HG03457 (cell line): ENCODE data around the gene MSL3B.
A peak's percentile ranks its signal among the peaks of the same experiment; 100 is the strongest.
"Not testable (repeated sequence)": the region's sequence is repeated elsewhere in the genome, so short reads cannot be mapped to it uniquely, and the experiment has no call there.

Source experiments
- ATAC-seq: cut with Tn5 transposase; IDR thresholded peaks from one replicate; pipeline ENCODE4 v1.9.1; 2021; ENCODE audit warnings: moderate number of reproducible peaks; ENCODE audit not compliant: unreplicated experiment

MSL3B gene

DNA sequence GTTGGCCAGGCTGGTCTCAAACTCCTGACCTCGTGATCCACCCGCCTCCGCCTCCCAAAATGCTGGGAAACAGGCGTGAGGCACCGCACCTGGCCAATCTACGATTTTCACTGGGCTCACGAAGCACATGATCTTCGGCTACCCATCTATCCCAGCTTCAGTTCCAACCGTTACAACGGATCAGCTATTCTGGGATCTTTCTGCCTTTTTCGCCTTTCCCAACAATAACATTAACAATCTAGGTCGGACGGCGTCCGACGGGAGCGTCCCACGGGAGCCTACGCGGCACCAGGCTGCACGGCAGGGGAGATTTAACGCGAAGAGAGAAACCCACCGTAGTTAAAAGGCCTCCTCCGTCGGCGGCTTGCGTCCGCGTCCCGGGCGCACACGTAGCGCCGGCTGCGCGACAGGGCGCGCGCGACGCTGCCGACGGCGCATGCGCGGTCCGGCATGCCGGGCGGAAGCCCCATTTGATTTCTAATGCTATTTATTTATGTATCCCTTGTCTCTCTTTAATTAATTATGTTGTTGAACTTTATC is at the start of gene MSL3B:
TSS of gene MSL3B (minus strand) at position 394 of the 540 bp plus-strand sequence.
- ATAC-seq = no peak

DNA sequence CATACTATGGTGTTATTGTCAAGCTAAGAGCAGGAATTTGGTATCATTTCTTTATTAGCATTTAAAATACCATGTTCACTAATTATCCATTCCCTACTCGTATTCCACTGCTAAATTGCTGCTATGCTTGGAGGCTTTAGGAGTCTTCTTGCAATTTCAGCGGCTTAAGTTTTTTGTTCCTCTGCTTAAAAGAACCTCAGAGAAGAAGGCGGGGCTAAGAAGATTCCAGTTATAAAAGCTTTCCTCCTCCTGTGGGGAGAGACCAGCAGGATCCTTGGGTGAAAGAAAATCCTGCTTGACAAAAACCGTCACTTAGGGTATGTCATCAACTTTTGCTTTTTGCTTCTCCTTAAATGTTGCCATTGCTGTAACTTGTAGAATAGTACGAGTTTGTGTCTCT is 48.9 kb upstream of the MSL3B start, which contains the start of gene TRPM8:
TSS of gene TRPM8 (plus strand) at position 258 of the 400 bp plus-strand sequence. CDS start 9,165 bp downstream, outside the sequence.
- no peak for ATAC-seq

DNA sequence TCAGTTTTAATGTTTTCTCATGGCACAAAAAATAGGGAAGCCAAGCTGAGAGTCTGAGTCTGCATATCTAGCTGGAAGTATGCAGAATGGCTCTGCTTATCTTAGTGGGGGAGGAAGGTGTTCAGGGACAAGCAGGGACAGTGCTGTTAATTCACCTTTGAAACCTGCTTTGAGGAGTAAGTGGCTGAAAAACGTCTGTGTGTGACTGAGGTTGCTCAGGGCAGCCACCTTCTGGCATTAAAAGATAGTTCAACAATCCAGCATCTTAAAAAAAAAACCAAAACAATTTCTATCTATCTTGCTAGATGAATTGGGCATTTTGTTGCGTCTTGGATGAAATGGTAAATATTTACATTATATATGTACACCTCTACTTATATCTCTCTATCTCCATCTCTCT is 46.9 kb upstream of the MSL3B start:
- no peak for ATAC-seq

DNA sequence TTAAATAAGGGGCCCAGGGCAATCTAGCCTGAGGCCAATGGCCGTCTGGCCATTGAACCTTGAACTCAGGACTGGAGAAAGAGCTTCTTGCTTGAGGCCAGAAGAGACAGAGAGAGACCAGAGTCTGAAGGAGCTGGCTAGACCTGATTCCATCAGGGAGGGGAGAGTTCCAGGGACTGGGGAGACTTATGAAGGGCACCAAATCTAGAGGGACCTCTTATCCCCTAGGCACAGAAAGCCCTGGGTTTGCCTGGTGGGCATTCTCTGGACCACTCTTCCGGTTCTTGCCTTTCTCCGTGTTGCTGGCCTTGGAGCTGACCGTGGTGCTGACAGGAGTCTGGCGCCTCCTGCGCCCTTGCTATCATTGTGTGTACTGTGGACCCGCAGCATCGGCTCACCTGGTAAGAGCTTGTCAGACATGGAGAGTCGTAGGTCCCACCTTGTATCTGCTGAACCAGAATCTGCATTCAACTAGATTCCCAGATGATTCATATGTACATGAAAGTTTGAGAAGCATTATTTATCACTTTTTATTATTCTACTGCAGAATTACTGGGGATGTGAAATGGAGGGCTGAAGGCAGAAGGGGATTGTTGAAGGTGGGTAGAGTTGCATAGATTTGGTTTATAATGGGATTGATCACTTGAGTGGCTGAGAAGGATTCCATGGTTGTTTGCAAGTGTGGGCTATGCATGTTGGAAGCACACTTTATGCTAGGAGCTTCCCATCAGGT is 44.7 kb upstream of the MSL3B start:
- ATAC-seq = no peak

DNA sequence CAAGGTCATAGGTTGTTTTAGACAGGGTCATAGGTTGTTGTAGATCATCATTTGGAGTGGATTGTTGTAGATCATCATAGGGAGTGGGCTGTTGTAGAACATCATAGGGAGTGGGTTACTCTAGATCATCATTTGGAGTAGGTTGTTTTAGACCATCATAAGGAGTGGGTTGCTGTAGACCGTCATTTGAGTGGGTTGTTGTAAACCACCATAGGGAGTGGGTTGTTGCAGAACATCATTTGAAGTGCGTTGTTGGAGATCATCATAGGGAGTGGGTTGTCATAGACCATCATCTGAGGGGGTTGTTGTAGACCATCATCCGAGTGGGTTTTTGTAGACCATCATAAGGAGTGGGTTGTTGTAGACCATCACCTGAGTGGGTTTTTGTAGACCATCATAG is 39.4 kb upstream of the MSL3B start:
- ATAC-seq = no peak

DNA sequence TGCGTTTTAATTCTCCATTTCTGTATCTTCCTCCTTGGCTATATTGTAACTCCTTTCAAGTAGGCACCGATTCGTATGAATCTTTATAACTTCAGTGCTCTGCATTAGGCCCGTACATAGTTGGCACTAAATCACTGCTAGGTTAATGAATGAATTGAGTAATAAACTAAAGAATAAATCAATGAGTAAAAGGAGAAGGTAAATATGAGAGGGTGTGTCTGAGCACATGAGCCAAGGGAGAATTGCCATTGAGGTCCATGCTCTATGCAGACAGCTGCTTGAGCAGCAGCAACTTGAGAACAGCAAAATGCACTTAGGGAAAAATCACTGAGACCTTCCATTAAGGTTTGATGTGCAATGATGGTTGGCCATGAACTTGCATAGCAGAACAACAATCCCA is 37.8 kb upstream of the MSL3B start:
- ATAC-seq = no peak

DNA sequence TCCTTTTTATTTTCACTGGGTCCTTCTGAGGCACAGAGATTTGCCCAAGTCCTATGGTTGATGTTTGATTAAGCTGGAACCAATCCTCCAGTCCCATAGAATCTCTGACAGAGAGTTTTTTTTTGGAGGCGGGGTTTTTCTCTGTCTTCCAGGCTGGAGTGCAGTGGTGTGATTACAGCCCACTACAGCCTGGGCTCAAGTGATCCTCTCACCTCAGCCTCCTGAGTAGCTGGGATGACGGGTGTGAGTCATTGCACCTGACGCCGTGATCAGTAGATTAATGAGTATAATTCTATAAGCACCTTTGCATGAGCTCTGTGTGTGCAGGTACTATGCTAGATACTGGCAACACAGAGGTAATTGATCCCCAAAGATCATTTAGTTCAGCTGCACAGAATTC is 33.7 kb upstream of the MSL3B start:
- ATAC-seq = no peak

DNA sequence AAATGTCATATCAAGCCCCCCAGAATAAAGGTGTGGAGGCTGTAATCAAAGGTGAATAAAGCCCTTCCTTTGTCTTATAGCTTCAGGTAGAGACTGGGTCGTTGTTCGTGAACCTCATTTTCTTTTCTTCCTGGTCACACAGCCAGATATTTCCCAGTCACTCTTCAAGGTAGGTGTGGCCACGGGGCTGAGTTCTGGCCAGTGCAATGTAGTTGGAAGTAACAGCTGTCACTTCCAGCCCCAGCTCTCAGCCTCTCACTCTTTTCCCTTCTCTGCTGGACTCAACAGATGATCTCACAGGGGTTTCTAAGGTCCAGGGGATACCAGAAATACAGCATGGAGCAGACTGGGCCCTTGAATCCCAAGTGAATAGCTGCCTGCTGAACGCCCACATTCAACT is 33.2 kb upstream of the MSL3B start:
- no peak for ATAC-seq

DNA sequence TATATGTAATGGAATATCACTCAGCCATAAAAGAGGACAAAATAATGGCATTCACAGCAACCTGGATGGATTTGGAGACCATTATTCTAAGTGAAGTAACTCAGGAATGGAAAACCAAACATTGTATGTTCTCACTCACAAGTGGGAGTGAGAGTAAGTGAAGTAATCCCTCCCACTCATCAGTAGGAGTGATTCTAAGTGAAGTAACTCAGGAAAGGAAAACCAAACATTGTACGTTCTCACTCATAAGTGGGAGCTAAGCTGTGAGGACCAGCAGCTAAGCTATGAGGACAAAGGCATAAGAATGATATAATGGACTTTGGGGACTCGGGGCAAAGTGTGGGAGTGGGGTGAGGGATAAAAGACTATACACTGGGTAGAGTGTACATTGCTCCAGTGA is 28.1 kb upstream of the MSL3B start:
- ATAC-seq = not testable (repeated sequence)

DNA sequence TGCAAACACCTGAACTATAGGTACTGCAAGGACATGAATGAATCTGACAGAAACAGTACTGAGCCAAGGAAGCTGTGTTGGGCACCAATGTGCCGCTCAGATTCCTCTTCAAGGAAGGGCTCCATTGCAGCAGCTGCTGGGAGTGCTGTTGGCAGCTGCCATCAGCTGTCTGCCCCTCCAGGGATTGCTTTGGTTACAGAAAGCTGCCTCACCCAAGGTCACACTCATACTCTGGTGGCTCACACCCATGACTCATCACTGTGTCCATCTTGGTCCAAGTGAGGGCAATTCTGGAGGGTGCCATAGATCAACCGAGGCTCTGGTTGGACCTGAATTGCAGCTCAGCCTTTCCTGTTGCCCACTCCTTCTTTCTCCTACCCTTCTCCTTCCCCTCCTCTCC is 24.6 kb upstream of the MSL3B start:
- no peak for ATAC-seq

DNA sequence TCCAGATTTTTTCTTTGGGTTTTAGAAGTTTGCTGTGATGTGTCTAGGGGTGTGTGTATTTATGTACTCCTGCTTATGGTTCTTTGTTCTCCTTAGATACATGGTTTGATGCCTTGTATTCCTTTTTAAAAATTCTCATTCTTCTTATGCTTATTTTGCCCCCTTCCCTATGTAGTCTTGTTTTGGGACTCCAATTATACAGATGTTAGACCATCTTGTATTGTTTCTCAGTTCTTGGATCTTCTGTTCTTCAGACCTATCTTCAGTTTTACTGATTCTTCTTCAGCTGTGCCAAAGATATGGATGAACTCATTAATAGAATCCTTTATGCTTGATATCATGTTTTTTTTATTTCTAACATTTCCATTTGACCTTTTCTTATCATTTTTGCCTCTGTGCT is 14.2 kb upstream of the MSL3B start:
- no peak for ATAC-seq

DNA sequence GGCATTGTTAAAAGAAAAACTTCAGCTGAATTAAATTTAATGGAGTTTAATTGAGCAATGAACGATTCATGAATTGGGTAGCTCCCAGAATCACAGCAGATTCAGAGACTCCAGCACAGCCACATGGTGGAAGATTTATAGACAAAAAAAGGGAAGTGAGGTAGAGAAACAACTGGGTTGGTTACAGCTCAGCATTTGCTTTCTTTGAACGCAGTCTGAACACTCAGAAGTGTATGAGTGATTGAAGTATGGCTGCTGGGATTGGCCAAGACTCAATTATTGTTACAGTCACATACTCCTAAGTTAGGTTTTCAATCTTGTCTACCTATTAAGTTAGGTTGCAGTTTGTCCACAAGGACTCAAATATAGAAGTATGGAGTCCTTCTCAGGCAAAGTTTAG is 3.9 kb upstream of the MSL3B start:
- not testable (repeated sequence) for ATAC-seq

DNA sequence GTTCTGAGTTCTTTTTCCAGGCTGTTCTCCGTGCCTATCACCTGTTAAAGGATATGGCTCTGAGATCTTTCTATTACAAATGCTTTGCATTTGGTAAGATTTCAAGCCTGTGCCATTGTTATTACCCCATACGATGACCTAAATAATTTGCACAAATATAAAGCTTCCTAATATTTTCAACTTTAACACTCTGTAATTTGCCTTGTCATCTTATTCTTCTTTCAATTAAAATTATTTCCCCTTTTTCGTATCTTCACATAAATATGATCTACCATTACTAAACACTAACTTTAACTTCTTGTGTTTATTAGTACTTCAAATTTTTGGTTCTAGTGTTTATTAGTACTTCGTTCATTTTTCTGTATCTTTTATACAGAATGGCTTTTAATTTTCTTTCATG is 3.2 kb upstream of the MSL3B start:
- no peak for ATAC-seq

DNA sequence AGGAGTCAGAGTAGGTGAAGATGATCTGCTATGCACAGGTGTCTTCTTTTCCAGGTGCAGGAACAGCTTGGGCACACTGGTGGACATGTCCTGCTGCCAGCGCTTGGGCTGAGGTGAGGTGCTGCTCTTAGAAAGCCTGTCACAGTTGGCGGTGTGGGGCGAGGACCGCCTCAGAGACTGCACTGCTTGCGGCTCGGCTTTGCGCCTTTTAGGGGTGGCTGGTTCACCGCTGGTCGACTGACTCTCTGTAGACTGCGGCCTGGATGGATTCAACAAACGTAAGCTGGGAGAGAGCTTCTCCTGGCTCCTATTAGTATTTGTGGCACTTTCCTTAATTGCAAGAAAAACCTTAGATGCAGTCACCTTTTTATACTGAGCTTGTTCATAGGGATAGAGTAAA is 1.7 kb downstream of the MSL3B start:
- ATAC-seq = no peak

DNA sequence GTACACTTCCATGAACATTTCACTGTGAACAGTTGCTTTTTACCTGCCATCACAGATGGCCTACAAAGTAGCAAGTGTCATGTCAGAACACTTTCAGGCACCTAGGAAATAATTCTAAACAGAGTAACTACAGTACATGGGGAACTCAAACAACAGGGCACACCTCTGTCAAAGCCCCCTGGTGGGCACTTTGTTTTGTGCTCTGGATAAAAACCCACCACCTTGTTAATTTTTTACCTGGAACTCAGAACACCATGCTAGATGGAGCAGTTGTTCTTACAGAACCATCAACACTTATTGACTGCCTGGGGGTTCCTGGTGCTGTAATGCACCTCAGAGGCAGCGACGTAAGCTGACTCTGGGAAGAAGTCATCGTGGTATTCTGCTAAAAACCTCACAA is 2.3 kb downstream of the MSL3B start:
- no peak for ATAC-seq

DNA sequence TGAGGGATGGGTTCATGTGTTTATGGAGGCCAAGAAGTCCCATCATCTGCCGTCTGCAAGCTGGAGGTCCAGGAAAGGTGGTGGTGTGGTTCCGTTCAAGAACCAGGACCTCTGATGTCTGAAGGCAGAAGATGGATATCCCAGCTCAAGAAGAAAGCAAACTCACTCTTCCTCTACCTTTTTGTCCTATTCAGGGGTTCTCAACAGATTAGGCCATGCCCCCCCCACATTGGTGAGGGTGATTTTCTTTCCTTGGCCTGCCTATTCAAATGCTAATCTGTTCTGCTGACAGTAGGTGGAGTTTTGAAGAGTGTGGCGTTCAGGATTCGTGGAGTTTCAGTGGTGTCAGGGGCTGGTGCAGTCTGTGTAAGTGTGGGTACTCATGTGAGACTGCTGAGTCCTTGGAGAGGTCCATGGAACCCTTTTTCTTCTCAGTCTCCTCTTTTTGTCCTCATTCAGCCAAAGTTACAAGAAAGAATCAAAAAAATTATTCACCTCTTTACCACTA is 5.9 kb downstream of the MSL3B start:
- no peak for ATAC-seq

DNA sequence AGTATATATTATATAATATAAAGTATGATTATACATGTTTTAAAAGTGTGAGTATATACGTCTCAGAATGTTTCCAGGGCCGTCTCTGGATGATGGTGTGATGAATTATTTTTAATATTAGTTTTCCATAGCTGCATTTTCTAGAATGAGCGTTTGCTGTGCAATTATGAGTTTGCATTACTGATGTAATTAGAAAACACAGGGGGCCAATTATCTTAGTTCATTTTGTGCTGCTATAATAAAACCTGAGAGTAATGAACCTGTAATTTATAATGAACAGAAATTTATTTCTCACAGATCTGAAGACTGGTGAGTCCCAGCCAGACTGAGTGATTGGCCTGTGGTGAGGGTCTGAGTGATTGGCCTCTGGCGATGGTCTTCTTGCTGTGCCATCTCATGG is 9.9 kb downstream of the MSL3B start:
- ATAC-seq = no peak

DNA sequence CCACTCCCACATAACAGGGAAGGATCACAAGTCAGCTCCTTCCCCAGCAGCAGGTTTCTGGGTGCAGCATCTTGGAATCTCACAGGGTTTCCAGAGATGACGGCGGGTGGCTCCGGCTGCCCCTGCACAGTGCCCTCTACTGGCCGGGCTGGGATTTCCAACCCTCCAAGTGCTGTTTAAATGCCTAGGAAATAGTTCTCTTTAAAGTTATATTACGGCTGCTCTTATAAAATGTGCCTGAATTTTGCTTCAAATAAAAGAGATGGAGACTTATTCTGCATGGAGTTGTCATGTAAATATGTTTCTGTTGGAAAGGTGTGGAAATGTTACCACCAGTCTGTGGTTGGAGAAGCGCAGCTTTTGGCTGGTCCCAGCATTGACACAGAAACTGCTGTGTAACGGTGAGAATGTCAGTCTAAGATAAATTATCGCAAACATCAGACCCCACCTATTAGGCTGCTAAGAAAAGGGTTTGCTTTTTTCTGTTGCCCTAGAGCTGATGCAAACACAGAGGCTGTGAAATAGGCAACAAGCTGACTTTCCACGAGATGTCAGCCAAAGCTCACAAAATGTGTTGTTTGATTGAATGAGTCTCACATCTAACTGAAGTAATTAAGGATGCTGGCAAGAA is 10.6 kb downstream of the MSL3B start:
- no peak for ATAC-seq

DNA sequence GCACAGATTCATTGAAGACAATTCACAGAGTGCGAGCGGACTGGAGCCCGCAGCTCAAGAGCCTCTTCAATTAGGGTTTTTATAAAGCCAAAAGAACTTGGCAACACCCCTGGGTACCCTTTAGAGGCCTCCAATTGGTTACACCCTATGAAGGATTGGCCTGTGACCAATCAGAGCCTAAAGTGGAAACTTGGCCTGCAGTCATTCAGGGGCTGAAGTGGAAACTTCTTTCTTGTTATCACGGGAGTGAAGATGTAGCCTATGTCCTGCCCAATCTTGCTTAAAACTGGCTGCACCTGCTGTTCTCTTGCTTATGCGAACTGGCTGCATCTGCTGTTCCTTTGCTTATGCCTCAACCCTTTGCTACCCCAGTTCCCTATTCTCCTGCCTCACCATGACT is 12.0 kb downstream of the MSL3B start:
- no peak for ATAC-seq

DNA sequence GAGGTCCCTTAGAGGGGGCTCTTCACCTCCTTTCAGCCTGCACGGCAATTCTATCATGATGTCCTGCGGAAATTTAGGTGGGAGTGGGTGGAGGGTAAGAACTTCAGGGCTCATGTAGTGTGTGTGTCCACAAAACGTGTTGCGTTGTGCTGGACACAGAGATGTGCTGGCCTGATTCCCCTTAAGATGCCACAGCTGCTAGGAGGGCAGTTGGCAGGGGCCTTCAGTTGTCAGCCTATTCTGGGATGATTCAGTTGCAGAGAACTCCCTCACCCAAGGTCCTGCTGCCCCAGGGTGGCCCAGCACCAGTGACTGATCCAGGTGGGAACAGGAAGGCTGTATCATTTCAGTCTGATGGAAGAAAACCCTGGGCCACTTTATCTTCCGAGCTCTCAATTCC is 12.8 kb downstream of the MSL3B start:
- no peak for ATAC-seq

DNA sequence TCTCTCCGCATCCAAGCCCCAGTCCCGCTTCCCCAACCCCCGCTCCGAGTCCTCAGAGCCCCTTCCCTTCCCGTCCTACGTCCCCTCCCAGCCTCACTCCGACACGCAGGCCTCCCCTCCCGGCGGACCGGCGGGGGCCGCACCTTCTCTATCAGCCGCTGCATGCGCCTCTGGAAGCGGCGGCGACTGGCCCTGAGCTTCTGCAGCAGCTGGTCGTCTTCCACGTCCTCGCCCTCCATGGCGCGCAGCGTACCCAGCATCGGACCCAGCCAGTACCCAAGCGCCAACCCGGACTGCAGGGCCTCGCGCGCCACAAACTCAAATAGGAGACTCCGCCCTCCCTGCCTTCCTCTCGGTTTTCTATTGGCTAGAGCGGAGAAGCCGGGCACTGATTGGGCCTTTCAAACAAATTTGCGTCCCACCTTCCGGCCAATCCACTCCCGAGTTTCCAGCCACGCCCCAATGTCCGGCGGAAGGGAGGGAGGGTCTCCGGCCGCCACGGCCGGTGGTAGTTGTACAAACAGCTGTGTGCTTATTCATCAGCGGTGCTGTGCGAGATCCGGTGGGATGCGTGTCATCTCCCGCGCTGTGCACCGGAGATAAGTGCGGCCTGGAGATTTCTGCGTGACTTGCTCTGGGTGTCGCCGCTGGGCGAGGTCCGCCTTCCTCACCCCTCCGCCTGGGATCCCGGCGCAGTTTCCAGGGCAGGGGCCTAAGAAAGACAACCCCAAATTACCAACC is 13.8 kb downstream of the MSL3B start, which contains the start of gene HJURP:
TSS of gene HJURP (minus strand) at position 295 of the 741 bp plus-strand sequence. CDS start at position 260, 35 bp downstream.
- peak; percentile 96 for ATAC-seq
